ENCODE measurements around the gene PRICKLE2. TPM values are rescaled to one million over a fixed set of nuclear protein-coding genes. Genes with fewer than 3 reads are reported as not detected.

PRICKLE2 gene, protein sequence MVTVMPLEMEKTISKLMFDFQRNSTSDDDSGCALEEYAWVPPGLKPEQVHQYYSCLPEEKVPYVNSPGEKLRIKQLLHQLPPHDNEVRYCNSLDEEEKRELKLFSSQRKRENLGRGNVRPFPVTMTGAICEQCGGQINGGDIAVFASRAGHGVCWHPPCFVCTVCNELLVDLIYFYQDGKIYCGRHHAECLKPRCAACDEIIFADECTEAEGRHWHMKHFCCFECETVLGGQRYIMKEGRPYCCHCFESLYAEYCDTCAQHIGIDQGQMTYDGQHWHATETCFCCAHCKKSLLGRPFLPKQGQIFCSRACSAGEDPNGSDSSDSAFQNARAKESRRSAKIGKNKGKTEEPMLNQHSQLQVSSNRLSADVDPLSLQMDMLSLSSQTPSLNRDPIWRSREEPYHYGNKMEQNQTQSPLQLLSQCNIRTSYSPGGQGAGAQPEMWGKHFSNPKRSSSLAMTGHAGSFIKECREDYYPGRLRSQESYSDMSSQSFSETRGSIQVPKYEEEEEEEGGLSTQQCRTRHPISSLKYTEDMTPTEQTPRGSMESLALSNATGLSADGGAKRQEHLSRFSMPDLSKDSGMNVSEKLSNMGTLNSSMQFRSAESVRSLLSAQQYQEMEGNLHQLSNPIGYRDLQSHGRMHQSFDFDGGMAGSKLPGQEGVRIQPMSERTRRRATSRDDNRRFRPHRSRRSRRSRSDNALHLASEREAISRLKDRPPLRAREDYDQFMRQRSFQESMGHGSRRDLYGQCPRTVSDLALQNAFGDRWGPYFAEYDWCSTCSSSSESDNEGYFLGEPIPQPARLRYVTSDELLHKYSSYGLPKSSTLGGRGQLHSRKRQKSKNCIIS
- total RNA-seq (1.0 TPM), polyA plus RNA-seq (1.2 TPM)
- long read RNA-seq, donor 1 = 0 reads
- long read RNA-seq, donor 2, full-length matches to known transcripts = 5 of 5 reads
- long read RNA-seq, donor 2, partial matches to known transcripts = 0 of 5 reads
- long read RNA-seq, donor 2, other reads (novel, unspliced or antisense) = 0 of 5 reads
- long read RNA-seq, donor 3 = 0 reads
- long read RNA-seq, donor 4, partial matches to known transcripts = 0 of 1 reads
- long read RNA-seq, donor 4, other reads (novel, unspliced or antisense) = 0 of 1 reads
- long read RNA-seq, donor 5, full-length matches to known transcripts = 5 of 5 reads
- long read RNA-seq, donor 5, partial matches to known transcripts = 0 of 5 reads
- long read RNA-seq, donor 5, other reads (novel, unspliced or antisense) = 0 of 5 reads
- long read RNA-seq, donor 6, full-length matches to known transcripts = 5 of 5 reads
- long read RNA-seq, donor 6, partial matches to known transcripts = 0 of 5 reads
- long read RNA-seq, donor 6, other reads (novel, unspliced or antisense) = 0 of 5 reads
- long read RNA-seq, donor 7, full-length matches to known transcripts = 2 of 2 reads
- long read RNA-seq, donor 7, partial matches to known transcripts = 0 of 2 reads
- long read RNA-seq, donor 7, other reads (novel, unspliced or antisense) = 0 of 2 reads
- long read RNA-seq, donor 8, full-length matches to known transcripts = 2 of 2 reads
- long read RNA-seq, donor 8, partial matches to known transcripts = 0 of 2 reads
- long read RNA-seq, donor 8, other reads (novel, unspliced or antisense) = 0 of 2 reads
- long read RNA-seq, donor 9, full-length matches to known transcripts = 1 of 1 reads
- long read RNA-seq, donor 9, partial matches to known transcripts = 0 of 1 reads
- long read RNA-seq, donor 9, other reads (novel, unspliced or antisense) = 0 of 1 reads
- long read RNA-seq, donor 10, full-length matches to known transcripts = 4 of 4 reads
- long read RNA-seq, donor 10, partial matches to known transcripts = 0 of 4 reads
- long read RNA-seq, donor 10, other reads (novel, unspliced or antisense) = 0 of 4 reads

DNA sequence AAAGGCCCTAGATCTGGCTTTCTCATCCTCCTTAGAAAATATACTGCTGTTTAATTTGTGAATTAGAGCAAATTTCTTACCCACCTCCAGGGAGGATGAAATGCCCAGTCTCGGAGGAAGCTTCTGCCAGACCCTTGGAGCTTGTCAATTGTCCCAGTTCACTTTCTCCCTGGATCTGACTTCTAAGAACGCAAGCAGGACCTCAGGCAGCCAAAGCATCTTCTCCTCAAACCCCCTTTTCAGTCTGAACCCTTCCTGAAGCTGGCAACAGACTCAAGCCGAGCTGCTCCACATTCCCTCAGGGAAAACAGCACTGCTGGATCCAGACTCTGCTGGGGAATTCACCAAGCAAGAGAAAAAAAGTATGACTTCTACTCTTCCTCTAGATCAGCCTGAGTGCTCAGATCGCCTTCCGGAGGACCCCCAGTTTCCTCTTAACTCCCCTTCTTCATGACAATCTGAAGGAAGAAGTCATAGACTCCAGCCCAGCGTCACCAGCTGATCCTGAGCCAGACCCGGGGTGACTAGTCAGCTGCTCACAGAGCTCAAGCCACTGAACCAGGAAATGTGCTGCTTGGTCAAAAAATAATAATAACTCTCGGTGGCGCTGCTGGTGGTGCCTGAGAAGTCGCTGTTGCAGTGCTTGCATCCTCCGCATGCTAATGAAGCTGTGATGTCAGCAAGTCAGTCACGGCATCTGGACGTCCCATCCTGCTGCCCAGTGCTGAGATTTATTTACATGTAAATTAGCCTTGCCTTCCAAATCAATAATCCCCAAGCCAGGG, at the start of gene PRICKLE2:
Gene PRICKLE2 (minus strand): TSS at position 641 of the 785 bp plus-strand sequence. CDS start 26,539 bp downstream, outside the sequence.
- Histone ChIP-seq H3K36me3 (ENCODE audit: control insufficient read depth in 2 of 2, insufficient read depth in 2 of 2, low read length in 1 of 2) (no peaks in the 10 kb centered on the region), H3K4me1 (ENCODE audit: control insufficient read depth in 2 of 2, insufficient read depth in 2 of 2, low read length in 2 of 2) (no peaks in the 10 kb centered on the region), H3K27ac (ENCODE audit: low read depth in 1 of 2, low read length in 1 of 2) (no peak within 1 kb of the TSS), H3K4me3 (ENCODE audit: low read length in 2 of 2) (no peak within 1 kb of the TSS), H3K27me3 (ENCODE audit: control insufficient read depth in 2 of 2, insufficient read depth in 1 of 2, low read length in 1 of 2) (no peaks in the 10 kb centered on the region), H3K9me3 (ENCODE audit: control insufficient read depth in 2 of 2, insufficient read depth in 1 of 2, low read length in 1 of 2) (no peaks in the 10 kb centered on the region)
- no peak for DNase-seq (ENCODE audit: low read depth in 6 of 9, low spot score in 9 of 9)
- 35% methylated on average over 13 of the region's 13 CpGs for WGBS

DNA sequence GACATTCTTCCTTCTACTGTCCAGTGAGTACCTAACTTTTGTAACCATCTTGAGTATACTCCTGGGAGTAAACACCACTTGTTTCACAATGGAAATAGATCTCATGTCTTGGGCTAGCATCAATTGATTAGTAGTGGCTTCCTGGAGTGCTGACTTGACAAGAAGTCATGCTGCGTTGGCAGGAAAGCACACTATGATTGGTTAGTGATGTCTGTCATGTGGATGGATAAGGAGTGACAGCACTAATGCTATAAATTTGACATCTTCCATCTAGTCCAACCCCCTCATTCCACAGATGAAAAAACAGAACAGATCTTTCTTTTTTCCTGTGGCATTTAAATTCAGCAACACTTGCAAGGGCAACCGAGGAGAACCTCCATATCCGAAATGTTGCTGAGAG, 47.6 kb upstream of the PRICKLE2 start:
- Histone ChIP-seq H3K9me3 (ENCODE audit: control insufficient read depth in 2 of 2, insufficient read depth in 1 of 2, low read length in 1 of 2) (no peaks in the 10 kb centered on the region), H3K4me1 (ENCODE audit: control insufficient read depth in 2 of 2, insufficient read depth in 2 of 2, low read length in 2 of 2) (no peaks in the 10 kb centered on the region), H3K4me3 (ENCODE audit: low read length in 2 of 2) (no peak overlapping the region), H3K27ac (ENCODE audit: low read depth in 1 of 2, low read length in 1 of 2) (no peak overlapping the region), H3K36me3 (ENCODE audit: control insufficient read depth in 2 of 2, insufficient read depth in 2 of 2, low read length in 1 of 2) (no peaks in the 10 kb centered on the region), H3K27me3 (ENCODE audit: control insufficient read depth in 2 of 2, insufficient read depth in 1 of 2, low read length in 1 of 2) (peaks cover 3 to 7% of the 10 kb centered on the region in 2 donors)
- WGBS = 92% methylated on average over 3 of the region's 3 CpGs
- DNase-seq (ENCODE audit: low read depth in 6 of 9, low spot score in 9 of 9) = no peak

DNA sequence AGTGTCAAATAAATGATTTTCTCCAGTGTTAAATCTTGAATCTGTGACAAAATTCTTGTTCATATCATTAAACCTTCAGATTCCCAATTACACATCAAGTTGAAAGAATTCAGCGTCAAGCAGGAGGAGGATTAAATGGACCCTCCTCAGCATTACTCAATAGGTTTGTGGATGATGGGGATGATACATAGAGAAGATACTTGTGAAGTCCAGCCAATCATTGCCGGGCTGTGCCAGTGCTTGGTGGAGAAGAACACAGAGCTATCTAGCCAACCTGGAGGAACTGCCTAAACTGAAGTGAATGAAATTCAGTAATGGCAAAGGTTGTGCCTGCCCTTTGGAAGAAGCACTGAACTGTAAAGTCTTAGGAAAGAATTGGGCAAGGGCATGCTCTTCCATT, 47.0 kb upstream of the PRICKLE2 start:
- Histone ChIP-seq H3K9me3 (ENCODE audit: control insufficient read depth in 2 of 2, insufficient read depth in 1 of 2, low read length in 1 of 2) (no peaks in the 10 kb centered on the region), H3K4me3 (ENCODE audit: low read length in 2 of 2) (no peak overlapping the region), H3K27ac (ENCODE audit: low read depth in 1 of 2, low read length in 1 of 2) (no peak overlapping the region), H3K4me1 (ENCODE audit: control insufficient read depth in 2 of 2, insufficient read depth in 2 of 2, low read length in 2 of 2) (no peaks in the 10 kb centered on the region), H3K27me3 (ENCODE audit: control insufficient read depth in 2 of 2, insufficient read depth in 1 of 2, low read length in 1 of 2) (peaks cover 4 to 12% of the 10 kb centered on the region in 2 donors), H3K36me3 (ENCODE audit: control insufficient read depth in 2 of 2, insufficient read depth in 2 of 2, low read length in 1 of 2) (no peaks in the 10 kb centered on the region)
- DNase-seq (ENCODE audit: low read depth in 6 of 9, low spot score in 9 of 9) = no peak
- 97% methylated on average over 2 of the region's 2 CpGs for WGBS

DNA sequence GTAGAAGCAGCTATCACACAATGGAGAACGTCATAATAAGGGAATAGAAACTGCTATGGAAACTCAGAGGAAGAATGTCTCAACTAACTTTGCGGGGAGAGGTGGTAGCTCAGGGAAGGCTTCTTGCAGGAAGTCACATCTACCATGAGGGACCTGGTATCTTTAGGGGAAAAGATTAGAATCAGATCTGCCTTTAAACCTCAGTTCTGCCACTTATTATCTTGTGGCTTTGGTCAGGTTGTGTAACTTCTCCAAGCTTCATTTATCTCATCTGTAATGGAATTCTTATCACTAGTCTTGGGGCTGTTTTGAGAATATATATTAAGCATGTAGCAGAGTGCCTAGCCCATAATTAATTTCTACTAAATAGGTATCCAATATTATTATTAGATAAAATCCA, 46.4 kb upstream of the PRICKLE2 start:
- no peaks in the 10 kb centered on the region for H3K4me1 ChIP-seq (ENCODE audit: control insufficient read depth in 2 of 2, insufficient read depth in 2 of 2, low read length in 2 of 2)
- no peaks in the 10 kb centered on the region for H3K36me3 ChIP-seq (ENCODE audit: control insufficient read depth in 2 of 2, insufficient read depth in 2 of 2, low read length in 1 of 2)
- no peak overlapping the region for H3K27ac ChIP-seq (ENCODE audit: low read depth in 1 of 2, low read length in 1 of 2)
- no peak overlapping the region for H3K4me3 ChIP-seq (ENCODE audit: low read length in 2 of 2)
- 96% methylated on average over 2 of the region's 2 CpGs for WGBS
- peaks cover 4 to 17% of the 10 kb centered on the region in 2 donors for H3K27me3 ChIP-seq (ENCODE audit: control insufficient read depth in 2 of 2, insufficient read depth in 1 of 2, low read length in 1 of 2)
- DNase-seq (ENCODE audit: low read depth in 6 of 9, low spot score in 9 of 9) = no peak
- no peaks in the 10 kb centered on the region for H3K9me3 ChIP-seq (ENCODE audit: control insufficient read depth in 2 of 2, insufficient read depth in 1 of 2, low read length in 1 of 2)

DNA sequence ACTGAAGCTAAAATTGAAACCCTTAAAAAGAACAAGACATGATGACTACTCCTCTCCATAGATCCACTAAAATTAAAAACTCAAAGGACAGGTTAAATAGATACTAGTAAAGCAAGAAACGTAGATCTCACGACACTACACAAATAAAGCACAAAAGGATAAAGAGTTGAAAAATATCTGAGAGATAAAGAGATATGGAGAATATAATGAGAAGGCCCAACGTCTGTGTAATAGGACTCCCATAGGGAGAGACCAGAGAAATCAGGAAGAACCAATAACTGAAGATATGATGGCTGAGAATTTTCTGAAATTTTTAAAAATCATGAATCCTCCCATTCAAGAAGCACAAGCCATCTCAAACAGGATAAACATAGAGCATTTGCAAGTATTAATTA, 45.6 kb upstream of the PRICKLE2 start:
- Histone ChIP-seq H3K27me3 (ENCODE audit: control insufficient read depth in 2 of 2, insufficient read depth in 1 of 2, low read length in 1 of 2) (peaks cover 4 to 18% of the 10 kb centered on the region in 2 donors), H3K36me3 (ENCODE audit: control insufficient read depth in 2 of 2, insufficient read depth in 2 of 2, low read length in 1 of 2) (no peaks in the 10 kb centered on the region), H3K4me1 (ENCODE audit: control insufficient read depth in 2 of 2, insufficient read depth in 2 of 2, low read length in 2 of 2) (no peaks in the 10 kb centered on the region), H3K4me3 (ENCODE audit: low read length in 2 of 2) (no peak overlapping the region), H3K9me3 (ENCODE audit: control insufficient read depth in 2 of 2, insufficient read depth in 1 of 2, low read length in 1 of 2) (no peaks in the 10 kb centered on the region), H3K27ac (ENCODE audit: low read depth in 1 of 2, low read length in 1 of 2) (no peak overlapping the region)
- WGBS = 95% methylated on average over 3 of the region's 3 CpGs
- no peak for DNase-seq (ENCODE audit: low read depth in 6 of 9, low spot score in 9 of 9)

DNA sequence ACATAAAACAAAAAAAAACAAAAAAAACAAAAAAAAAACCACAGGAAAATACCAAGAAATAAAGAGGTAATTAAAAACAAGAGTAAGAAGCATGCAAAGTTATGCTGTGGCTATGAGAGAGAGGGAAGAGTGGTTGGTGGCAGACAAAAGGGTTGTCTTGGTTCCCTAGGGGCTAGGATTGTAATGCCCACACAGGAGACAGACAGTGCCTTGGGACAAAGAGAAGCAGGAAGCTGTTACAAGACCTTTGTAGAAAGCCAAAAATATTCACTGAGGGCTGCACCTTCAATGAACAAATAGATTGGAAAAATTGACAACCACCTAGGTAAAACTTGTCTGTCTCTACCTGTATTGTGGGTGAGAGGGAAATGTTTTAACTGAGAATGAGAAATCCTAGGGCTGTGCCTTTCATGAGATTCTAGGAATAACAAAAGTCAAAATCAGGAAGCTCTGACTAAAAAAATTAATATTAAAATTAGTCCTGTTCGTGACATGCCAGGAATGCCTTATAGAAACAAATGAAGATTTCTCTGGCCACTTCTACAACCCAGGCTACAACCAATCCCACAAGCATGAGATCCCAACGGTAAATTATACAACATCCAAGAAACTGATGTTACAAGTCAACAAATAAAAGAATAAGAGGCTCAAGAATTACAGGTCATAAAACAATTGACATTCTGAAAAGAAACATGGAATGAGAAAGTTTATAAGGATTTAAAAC, 45.0 kb upstream of the PRICKLE2 start:
- Histone ChIP-seq H3K36me3 (ENCODE audit: control insufficient read depth in 2 of 2, insufficient read depth in 2 of 2, low read length in 1 of 2) (no peaks in the 10 kb centered on the region), H3K9me3 (ENCODE audit: control insufficient read depth in 2 of 2, insufficient read depth in 1 of 2, low read length in 1 of 2) (no peaks in the 10 kb centered on the region), H3K4me3 (ENCODE audit: low read length in 2 of 2) (no peak overlapping the region), H3K27ac (ENCODE audit: low read depth in 1 of 2, low read length in 1 of 2) (no peak overlapping the region), H3K4me1 (ENCODE audit: control insufficient read depth in 2 of 2, insufficient read depth in 2 of 2, low read length in 2 of 2) (no peaks in the 10 kb centered on the region), H3K27me3 (ENCODE audit: control insufficient read depth in 2 of 2, insufficient read depth in 1 of 2, low read length in 1 of 2) (peaks cover 4 to 20% of the 10 kb centered on the region in 2 donors)
- no peak for DNase-seq (ENCODE audit: low read depth in 6 of 9, low spot score in 9 of 9)
- 86% methylated on average over 2 of the region's 2 CpGs for WGBS

DNA sequence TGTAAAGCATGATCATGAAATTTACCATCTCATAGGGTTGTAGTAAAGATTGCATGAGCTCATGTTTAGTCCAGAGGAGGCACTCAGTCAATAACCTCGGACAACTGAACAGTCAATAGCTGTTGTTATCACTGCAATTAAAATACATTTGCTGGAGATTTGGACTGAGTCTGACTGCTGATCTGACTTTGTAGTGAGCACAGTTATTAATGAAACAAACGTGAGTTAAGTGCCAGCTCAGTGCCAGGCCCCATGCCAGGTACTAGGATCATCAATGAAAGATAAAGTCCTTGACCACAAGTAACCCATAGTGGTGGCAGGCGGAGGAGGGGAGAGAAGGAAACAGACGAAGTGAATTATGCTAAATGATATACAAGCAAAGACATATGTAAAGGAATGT, 43.7 kb upstream of the PRICKLE2 start:
- DNase-seq (ENCODE audit: low read depth in 6 of 9, low spot score in 9 of 9) = no peak
- H3K27me3 ChIP-seq (ENCODE audit: control insufficient read depth in 2 of 2, insufficient read depth in 1 of 2, low read length in 1 of 2) = peaks cover 4 to 20% of the 10 kb centered on the region in 2 donors
- H3K4me3 ChIP-seq (ENCODE audit: low read length in 2 of 2) = no peak overlapping the region
- 93% methylated on average over 4 of the region's 4 CpGs for WGBS
- no peaks in the 10 kb centered on the region for H3K9me3 ChIP-seq (ENCODE audit: control insufficient read depth in 2 of 2, insufficient read depth in 1 of 2, low read length in 1 of 2)
- no peaks in the 10 kb centered on the region for H3K36me3 ChIP-seq (ENCODE audit: control insufficient read depth in 2 of 2, insufficient read depth in 2 of 2, low read length in 1 of 2)
- H3K27ac ChIP-seq (ENCODE audit: low read depth in 1 of 2, low read length in 1 of 2) = no peak overlapping the region
- no peaks in the 10 kb centered on the region for H3K4me1 ChIP-seq (ENCODE audit: control insufficient read depth in 2 of 2, insufficient read depth in 2 of 2, low read length in 2 of 2)
